Muscle of back (tissue), 11 donors: Measurements from ENCODE around the gene ANXA8. TPM values are rescaled to one million over a fixed set of nuclear protein-coding genes. Genes with fewer than 3 reads are reported as not detected.
"Not testable (repeated sequence)": the region's sequence is repeated elsewhere in the genome, so short reads cannot be mapped to it uniquely, and the experiment has no call there.

Experiments used
- DNase-seq, 3 donors: peaks; one replicate each; pipeline versions ENCODE4 v3.0.0 to v3.0.0-alpha.2; 2013
- polyA plus RNA-seq, 10 donors: library from polyadenylated mRNA; unstranded; fragments of 120-200 nt; gene quantifications; one replicate each; pipeline ENCODE4 v1.2.1, GENCODE V29; 2013; ENCODE audit not compliant: insufficient read length in 10 of 10

ANXA8 gene
- polyA plus RNA-seq, 10 donors, result 0.10 to 3.5 (median 0.26) TPM; not detected in 3

DNA sequence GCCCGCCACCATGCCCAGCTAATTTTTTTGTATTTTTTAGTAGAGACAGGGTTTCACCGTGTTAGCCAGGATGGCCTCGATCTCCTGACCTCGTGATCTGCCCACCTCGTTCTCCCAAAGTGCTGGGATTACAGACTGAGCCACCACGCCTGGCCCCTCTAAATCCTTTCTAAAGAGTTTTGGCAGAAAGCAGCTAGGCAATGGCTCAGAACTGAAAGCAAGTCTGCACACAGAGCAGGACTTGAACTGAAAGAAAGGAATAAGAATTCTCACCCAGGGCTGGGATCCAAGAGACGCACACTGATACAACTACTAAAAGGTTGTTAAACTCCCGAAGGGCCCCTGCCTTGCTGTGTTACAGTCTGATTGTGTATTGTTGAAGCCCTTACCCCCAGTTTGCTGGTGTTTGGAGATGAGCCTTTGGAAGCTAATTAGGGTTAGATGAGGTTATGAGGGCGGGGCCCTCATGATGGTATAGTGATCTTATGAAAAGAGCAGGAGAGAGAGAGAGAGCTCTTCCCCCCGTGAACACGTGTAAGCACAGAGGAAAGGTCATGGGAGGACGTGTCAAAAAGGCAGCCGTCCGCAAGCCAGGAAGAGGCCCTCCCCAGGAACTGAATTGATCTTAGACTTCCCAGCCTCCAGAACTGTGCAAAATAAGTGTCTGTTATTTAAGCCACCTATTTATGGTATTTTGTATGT lies 18.5 kb downstream of the ANXA8 start:
- DNase-seq, result peak in 1 of 3 donors; percentile 37

DNA sequence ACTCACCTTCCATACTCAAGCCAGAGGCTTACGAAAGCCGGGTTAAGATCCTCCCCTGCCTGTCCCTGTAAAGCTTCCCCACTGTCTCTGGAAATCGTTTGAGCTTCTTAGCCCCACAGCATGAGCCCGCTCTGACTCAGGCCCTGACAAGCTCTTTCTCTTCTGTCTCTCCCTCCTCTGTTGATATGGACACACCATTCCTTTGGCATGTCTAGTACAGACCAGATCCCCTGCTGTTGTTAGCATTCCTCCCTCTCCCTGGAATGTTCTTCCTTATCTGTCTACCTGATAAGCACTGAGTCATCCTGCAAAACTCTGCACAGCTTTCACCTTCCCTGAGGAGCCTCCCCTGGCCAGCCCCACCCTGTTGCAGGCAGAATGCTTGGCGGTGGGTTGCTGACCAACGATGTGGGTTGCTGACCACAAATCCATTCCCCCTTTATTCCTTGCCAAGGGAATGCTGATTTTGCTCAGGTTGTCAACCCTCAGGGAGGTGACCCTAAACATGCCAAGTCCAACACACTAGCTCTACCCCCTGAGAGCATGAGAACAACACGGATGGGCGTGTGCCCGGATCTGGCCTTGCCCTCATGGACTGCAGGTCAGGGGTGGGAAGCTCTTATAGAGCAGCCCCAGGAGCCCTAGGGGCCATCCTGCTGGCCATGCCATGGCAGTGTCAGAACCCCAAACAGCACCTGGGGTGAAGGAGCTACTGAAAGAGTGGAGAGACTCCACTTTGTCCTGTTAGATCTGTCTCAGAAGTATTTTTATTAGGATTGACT lies 21.1 kb downstream of the ANXA8 start:
- not testable (repeated sequence) for DNase-seq

DNA sequence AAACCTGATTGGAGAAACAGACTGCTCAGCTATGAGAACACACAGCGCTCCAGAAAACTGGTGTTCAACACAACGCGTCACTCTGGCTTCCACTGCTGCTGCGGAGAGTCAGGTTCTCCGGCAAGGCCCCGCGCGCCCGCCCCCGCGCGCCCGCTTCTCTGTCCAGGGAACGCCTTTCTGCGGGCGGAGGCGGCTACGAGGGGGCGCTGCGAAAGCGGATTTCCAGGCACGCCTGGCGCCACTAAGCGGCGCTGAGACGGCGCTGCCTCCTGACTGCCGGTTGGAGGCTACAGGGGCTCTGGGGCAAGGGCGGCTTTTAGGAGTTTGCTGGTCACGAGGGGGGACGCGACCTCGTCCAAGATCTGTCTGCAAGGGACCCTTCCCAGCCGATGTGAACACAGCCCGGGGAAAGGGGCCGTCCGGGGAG lies 22.6 kb downstream of the ANXA8 start:
- peak; percentile 45 to 88 (median 55) for DNase-seq

DNA sequence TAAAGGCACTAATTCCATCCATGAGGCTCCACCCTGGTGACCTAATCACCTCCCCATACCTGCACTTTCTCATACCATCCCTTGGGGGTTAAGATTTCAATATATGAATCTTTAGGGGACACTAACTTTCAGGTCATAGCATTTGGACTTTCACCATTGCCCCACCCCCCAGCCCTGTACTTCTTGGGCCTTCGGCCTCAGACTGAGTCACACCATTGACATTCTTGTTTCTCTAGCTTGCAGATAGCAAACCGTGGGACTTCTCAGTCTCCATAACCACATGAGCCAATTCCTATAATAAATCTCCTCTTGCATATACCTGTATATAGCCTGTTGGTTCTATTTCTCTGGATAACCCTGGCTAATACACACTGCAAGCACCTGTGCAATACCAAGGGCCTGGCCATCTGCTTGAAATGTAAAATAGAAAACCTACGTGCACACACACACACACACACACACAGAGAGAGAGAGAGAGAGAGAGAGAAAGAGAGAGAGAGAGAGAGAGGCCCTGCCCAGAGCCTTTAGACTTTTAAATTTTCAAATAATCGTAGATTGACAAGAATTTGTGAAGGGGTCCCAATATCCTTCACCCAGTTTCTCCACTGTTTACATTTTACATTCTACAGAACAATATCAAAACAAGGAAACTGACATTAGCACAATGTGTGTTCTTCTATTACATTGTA lies 25.3 kb downstream of the ANXA8 start:
- DNase-seq, result peak in 1 of 3 donors; percentile 33

- no peak for DNase-seq
Observed at GRCh38 chr10:47457826-47458225, 26.1 kb downstream of the ANXA8 start.

DNA sequence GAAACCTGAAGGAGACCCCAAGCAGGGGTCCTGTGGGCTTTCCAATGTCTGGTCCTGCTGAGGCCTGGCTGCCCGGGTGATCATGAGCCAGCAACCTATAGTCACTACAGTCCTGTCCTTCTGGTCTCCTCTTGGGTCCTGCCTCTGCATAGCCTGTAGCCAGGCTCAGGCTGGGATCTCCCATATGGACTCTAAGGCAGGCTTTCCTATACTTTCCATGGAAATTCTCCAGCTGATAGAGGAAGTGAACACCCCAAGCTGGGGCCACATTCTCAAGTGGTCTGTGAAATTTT lies 26.4 kb downstream of the ANXA8 start:
- DNase-seq, result no peak

DNA sequence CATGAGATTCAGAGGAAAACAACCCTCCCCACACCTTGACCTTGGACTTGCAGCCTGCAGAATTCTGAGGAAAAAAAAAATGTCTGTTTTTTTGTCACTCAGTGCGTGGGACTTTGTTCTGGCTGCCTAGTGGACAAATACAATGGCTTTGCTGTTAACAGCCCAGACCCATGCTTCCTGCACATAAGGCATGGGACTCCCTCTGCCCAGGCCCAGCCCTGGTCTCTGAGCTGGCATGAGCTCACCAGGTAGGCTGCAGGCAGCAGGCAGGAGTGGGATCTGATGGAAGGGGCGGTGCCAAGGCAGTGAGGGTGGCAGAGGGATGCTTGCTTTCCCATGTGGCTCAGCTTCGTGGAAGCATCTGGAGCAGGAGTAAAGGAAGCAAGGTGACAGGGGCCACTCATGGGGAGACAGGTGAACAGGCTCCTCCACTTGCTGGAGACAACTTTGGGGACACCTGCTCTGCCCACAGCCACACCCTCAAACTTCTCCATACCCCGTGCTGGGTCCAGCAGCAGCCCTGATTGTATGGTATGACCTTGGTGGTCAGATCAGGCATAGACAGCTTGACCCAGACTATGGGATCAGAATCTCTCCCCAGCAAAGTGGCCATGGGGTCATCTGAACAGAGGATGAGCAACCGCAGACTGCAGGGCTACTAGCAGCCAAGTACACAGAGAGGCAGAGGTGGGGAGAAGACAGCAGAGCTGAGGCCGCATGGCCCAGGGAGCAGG lies 27.0 kb downstream of the ANXA8 start:
- DNase-seq, result no peak

DNA sequence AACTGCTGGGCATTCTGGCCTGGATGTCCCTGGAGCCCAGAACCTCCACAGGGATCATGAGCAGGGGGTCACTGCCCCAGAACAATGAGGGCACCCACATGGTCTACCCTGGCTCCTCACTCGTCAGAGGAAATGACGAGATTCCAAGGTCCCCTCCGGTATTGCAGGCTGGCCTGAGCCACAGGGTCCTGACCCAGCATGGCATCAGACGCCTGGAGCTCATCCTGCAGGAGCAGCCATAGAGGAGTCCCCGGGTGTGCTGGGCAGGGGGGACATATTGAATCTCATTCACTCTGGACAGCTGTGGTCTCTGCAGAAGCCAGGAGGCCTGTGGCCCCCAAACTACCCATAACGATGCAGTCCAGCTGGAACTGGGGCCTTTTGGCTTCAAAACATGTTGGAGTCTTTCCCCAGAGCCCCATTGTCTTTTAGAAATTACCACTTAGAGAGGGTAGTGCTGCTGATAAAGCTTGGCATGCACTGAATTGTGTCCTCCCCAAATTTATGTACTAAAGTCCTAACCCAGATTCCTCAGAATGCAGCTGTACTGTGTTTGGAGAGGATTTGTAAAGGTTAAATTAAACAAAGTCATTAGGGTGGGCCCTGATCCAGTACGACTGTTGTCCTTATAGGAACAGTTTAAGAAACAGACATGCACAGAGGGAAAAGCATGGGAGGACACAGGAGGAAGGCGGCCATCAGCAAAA lies 27.7 kb downstream of the ANXA8 start:
- no peak for DNase-seq

DNA sequence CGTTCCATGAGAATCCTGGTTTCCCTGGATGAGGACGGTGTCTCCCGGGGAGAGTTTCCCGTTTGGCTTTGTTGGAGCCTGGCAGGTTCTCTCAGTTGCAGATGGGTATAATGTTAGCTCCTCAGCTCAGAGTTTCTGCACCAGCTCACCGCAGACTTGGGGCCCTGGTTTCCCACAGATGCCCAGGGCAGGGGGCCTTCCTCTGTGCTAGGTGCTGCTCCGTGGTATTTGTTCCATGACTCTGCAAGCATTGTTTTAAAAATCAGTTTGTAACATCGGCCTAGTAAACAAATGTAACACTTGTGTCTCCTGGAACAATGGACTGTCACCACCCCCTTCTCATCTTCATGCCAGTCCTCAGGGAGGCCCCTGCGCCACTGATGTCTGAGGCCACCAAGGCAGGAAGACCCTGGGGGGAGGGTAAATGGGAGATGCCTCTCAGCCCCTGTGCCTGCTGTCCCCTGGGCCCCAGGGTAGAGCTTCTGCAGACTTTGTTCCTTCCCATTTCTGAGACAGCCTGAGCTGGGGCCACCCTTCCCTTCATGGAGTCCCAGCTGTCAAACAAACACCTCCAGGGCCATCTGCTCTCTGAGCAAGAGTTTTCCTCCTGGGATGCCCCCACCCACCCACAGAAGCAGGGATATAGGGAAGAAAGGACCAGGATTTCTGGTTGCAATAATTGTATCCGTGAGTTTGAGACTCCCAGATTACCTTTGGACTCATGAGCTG lies 28.4 kb downstream of the ANXA8 start:
- DNase-seq, result not testable (repeated sequence)

DNA sequence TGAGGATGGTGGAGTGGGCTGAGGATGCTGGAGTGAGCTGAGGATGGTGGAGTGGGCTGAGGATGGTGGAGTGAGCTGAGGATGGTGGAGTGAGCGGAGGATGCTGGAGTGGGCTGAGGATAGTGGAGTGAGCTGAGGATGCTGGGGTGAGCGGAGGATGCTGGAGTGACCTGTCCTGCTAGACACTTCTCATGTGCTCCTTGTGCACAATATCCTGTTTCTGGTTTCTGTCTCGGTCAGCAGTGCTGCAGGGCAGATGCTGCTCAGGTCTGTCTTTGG lies 29.2 kb downstream of the ANXA8 start:
- no peak for DNase-seq

- DNase-seq, result no peak
Observed at GRCh38 chr10:47454008-47454779, 29.7 kb downstream of the ANXA8 start.

- DNase-seq, result no peak
Observed at GRCh38 chr10:47453141-47454007, 30.5 kb downstream of the ANXA8 start.

DNA sequence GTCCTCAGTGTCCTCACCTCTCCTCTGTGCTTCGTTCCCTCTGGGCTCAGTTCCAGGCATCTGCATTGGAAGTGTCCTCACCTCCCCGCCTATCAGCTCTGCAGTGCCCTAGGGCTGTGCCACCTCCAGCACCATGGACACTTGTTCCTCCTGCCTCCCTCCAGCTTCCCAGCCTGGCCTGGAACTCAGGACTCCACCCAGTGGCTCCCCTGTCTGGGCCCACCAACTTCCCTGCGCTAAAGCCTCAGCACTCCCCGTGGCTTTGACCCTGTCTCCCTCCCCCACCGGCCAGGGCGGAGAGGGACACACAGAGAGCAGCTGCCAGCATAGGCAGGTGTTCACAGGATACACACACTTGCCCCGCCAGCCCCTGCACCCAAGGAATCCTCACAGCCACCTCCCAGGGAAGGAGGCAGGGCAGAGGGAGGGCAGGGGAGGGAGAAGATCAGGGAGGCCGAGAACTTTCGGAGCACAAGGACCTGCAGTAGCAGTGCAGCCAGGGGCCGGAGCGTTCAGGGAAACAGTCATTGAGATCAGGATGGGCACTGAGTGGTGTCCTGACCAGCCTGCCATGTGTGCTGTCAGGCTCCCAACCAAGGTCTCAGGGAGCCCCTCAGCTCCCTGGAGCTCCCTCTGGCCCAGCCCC lies 31.3 kb downstream of the ANXA8 start:
- no peak for DNase-seq

GRCh38 chr10:47451998-47452494 lies 31.9 kb downstream of the ANXA8 start:
- DNase-seq, result no peak

DNA sequence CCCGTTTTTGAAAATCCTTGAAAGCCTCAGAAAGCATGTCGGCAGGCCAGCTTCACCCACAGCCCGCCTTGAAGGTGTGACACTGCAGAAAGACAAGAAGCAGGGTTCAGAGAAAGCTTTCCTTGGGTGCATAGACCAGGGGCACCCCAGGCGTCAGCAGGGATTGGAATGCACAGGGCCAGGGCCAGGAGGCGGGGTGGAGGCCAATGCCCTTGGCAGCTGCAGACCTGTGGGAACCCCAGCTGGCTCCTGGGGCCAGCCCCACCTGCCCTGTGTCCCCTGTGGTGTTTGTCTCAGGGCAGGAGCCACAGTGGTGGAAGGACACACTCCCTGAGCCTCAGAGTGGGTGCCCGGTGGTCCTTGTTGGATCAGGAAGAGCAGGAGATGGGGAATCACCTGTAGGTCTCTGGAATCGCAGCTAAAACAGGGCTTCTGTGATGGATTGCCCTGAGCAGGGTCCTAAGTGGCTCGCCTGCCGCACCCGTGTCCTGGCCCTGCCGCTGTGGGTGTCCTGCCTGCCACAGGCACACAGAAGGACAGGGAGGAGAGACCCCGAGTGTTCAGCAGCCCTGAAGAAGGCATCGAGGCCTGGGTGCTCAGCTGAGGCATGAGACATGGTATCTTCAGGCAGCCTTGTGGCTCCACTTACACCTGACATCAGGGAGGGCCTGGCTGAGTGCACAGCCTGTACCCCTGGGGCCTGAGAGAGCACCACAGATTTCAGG lies 32.5 kb downstream of the ANXA8 start:
- no peak for DNase-seq

GRCh38 chr10:47450442-47450841 lies 33.5 kb downstream of the ANXA8 start:
- no peak for DNase-seq

DNA sequence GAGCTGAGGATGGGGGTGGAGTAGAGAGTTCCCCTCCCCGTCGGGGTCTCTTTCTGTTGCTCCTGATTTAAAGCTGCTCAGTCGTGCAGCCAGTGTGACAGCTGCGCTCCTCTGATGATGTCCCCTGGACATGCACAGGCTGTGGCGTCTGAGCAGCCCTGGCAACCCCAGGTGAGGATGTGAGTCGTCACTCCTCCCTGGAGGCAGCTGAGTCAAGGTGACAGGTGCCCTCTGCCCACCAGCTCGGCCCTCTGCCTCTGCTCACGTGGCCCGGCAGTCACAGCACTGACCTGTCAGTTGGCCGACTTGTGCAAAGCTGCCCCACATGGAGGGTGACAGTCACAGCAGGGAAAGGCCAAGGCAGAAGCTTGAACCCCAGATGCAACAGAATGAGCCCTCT lies 33.9 kb downstream of the ANXA8 start:
- DNase-seq, result no peak
